HEK293T (cell line): ENCODE data around the gene ATP6V1A.

Experiments
- FOXM1 ChIP-seq: fragments of 450-650 bp; IDR thresholded peaks from 2 replicates; pipeline ENCODE4 v1.6.1; 2017; ENCODE audit warnings: mild to moderate bottlenecking, borderline replicate concordance
- SP1 ChIP-seq: fragments of 450-650 bp; IDR thresholded peaks from 2 replicates; pipeline ENCODE4 v1.6.1; 2017

- TF ChIP-seq SP1 (no peak), FOXM1 (no peak)
These were observed 26.5 kb downstream of the ATP6V1A start for GRCh38 chr3:113773381-113773780.
